ENCODE measurements around the gene ANKDD1A.

ANKDD1A gene

DNA sequence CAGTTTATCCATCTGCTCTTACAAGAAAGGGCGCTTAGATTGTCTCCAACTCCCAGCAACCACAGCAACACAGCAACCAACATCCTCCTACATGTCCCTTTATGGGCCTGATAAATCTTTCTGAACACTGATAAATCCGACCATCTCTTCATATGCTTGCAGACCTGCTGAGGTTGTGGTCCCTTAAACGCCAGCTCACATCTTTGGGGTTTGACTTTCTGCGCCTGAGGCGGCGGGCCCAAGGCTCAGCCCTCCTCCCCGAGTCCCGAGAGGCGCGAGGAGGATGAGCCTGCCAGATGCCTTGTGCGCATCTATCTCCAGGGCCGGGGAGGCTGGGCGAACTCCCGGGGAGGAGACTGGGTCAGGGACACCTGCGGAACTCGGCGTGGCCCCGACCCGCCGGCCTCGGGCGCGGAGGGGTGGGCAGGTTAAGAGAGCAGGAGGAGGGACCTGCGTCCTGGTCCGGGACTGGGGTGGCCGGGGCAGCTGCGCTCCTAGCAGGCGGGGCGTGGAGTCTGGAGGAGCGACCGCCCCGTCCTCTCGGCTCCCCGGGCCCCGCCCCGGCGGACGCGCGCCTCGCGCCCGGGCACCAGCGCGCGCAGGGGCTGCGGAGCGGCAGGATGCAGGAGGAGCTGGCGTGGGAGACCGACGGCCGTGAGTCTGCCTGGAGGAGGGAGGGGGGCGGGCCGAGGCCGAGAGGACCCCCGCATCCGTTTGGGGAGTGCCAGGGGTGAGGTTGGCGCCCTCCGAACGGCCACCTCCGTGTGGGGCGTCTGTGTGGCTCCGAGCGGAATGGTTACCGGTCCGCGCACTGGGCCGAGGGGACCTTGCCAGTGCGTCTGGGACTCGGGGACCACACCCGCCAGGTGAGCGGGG, at the start of gene ANKDD1A:
ANKDD1A (plus strand) TSS at position 592 of the 876 bp plus-strand sequence; CDS start at position 621, 29 bp downstream.
- in situ Hi-C loops (cut with MboI; ENCODE audit: low sequenced_read_pairs), result no loop called here

DNA sequence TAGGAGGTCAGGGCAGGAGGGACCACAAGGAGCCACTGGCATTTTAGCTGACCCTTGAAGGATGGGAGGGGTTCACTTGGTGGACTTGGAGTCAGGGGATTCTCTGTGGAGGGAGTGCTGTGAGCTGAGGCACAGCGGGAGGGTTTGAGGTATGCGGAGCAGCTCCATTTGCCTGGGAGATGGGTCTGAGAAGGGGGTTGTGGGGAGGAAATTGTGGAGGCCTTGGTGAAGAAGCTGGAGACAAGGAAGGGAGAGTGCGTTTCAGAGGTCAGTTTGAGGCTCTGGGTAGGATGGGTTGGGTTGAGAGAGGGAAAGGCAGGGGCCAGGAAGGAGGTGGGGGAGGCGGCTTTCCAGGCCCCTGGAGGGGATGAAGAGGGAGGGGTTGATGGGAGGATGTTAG, 49.7 kb upstream of the ANKDD1A start:
- in situ Hi-C loops (cut with MboI; ENCODE audit: low sequenced_read_pairs), result no loop called here

DNA sequence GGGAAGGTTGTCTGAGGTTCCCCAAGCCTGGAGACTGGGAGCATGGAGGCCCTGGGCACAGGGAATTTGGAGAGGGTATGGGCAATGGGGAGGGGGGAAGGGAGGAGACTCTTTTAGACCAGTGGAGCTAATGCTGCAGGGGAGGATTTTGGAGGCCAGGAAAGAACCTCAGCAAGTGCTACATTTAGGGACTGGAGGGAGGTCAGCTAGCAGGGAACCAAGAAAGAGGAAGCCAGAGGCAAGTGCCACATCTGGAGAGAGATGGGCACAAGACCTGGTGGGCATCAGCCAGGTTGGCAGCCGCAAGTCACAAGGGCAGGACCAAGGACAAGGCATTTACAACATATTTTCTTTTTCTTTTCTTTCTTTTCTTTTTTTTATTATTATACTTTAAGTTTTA, 49.3 kb upstream of the ANKDD1A start:
- in situ Hi-C loops (cut with MboI; ENCODE audit: low sequenced_read_pairs), result no loop called here

- in situ Hi-C loops (cut with MboI; ENCODE audit: low sequenced_read_pairs), result no loop called here
Measured at GRCh38 chr15:64864068-64864467, 47.6 kb upstream of the ANKDD1A start.

GRCh38 chr15:64865126-64865997, 46.3 kb upstream of the ANKDD1A start:
- in situ Hi-C loops (cut with MboI; ENCODE audit: low sequenced_read_pairs), result no loop called here

- in situ Hi-C loops (cut with MboI; ENCODE audit: low sequenced_read_pairs), result no loop called here
Measured at GRCh38 chr15:64865998-64866520, 45.6 kb upstream of the ANKDD1A start.

- in situ Hi-C loops (cut with MboI; ENCODE audit: low sequenced_read_pairs), result no loop called here
Measured at GRCh38 chr15:64869501-64869900, 42.2 kb upstream of the ANKDD1A start.

DNA sequence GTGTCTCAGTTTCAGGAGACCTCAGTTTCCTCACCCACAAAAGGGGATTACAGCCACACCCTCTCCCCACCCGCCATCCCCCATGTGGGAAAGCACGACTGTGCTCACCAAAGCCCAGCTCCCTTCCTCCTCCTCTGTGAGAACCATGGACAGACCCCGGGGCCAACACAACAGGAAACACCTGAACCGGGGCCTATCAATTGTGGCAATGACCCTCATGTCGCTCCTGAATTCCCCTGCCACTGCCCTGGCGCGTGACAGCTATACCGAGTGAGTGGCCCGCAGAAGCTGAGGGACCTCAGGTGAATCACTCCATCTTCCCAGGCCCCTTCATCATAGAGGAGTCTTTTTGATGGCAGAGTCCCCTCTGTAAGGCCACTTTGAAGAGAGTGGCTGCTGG, 41.3 kb upstream of the ANKDD1A start:
- in situ Hi-C loops (cut with MboI; ENCODE audit: low sequenced_read_pairs), result no loop called here

DNA sequence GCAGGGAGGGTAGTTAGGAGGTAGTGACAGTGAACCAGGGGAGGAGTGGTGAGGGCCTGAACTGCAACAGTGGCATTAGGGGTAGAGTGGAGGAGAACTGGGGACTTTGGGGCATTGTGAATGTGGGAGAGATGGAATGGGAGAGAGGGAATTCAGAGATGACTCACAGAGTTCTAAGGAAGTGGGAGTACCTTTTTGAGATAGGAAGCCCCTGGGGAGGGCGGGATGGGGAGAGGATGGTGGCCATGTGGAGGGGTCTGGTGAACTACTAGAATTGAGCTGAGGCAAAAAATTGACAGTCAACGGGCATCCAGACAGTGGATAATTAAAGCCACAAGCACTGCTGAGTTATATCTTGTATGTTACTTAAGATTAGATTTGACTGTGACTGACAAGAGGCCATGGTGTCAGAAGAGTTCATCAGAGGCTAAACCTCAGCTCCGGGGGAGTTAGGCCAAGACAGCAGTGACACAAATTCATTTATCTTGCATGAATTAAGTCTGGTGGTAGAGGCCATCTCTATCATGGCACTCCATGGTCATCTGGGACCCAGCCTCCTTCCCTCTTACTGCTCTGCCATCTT, 36.0 kb upstream of the ANKDD1A start:
- in situ Hi-C loops (cut with MboI; ENCODE audit: low sequenced_read_pairs), result no loop called here

GRCh38 chr15:64877435-64877834, 34.3 kb upstream of the ANKDD1A start:
- in situ Hi-C loops (cut with MboI; ENCODE audit: low sequenced_read_pairs), result no loop called here

GRCh38 chr15:64878705-64879104, 33.0 kb upstream of the ANKDD1A start:
- in situ Hi-C loops (cut with MboI; ENCODE audit: low sequenced_read_pairs), result no loop called here

- in situ Hi-C loops (cut with MboI; ENCODE audit: low sequenced_read_pairs), result no loop called here
Measured at GRCh38 chr15:64883100-64883581, 28.6 kb upstream of the ANKDD1A start.

- in situ Hi-C loops (cut with MboI; ENCODE audit: low sequenced_read_pairs), result no loop called here
Measured at GRCh38 chr15:64883997-64884511, 27.6 kb upstream of the ANKDD1A start.

- in situ Hi-C loops (cut with MboI; ENCODE audit: low sequenced_read_pairs), result no loop called here
Measured at GRCh38 chr15:64884679-64885078, 27.0 kb upstream of the ANKDD1A start.

- in situ Hi-C loops (cut with MboI; ENCODE audit: low sequenced_read_pairs), result no loop called here
Measured at GRCh38 chr15:64888336-64888735, 23.4 kb upstream of the ANKDD1A start.

GRCh38 chr15:64891561-64891960, 20.1 kb upstream of the ANKDD1A start:
- in situ Hi-C loops (cut with MboI; ENCODE audit: low sequenced_read_pairs), result no loop called here

DNA sequence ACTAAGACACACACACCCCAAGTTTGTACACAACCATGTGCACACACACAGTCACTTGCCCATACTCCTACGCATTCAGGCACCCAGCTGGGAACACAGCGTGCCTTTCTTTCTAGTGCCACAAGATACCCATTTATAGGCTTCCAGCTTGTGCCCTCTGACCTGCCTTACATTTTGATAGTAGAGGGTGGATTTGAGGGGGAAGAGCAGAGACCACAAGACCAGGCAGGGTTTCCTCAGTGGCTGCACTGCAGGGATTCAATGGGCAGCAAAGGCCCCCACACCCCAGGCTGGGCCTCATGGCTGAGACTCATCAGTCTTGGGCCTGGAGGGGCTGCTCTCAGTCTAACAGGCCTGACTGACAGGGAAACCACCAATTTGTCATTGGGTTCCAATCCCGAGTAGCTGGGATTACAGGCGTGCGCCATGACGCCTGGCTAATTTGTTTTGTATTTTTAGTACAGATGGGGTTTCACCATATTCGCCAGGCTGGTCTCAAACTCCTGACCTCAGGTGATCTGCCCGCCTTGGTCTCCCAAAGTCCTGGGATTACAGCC, 18.8 kb upstream of the ANKDD1A start:
- in situ Hi-C loops (cut with MboI; ENCODE audit: low sequenced_read_pairs), result no loop called here

DNA sequence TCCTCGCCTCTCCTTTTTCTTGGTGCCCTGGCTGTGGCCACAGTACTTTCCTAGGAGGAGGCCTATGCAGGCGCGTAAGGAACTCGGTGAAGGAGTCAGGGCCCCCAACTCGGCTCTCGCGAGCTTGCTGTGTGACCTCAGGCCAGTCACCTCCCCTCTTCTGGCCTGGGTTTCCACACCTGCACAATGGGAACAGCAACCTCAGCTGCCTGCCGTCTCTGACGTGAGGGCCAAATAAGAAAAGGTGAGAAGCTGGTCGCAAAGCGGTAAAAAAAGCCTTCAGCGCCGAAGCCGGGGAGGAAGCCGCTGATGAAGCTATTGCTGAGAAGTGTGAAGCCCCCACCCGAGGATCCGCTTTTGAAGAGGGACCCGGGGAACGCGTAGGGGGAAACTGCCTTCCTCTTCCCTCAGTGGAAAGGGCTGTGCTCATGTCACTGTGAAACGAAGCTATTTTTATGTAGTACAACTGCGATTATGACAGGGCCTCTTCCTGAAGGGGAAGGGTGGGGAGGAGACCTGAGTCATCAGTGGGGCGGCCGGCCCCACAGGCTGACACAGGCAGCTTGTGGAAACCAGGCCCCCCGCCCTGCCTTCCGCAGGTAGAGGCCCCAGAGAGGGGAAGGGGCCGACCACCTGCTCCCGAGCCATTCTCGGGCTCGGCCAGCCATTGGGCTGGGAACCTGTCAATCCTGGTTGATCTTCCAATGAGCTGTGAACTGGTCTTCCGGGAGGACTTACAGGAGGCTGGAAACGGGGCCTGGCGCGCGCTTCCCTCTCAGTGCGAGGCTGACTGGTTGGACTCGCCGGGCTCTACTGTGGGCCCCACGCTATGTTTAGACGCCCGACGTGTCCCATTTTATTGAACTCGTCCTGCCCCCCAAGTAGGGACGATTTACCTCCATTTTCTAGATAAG, 18.0 kb upstream of the ANKDD1A start:
- in situ Hi-C loops (cut with MboI; ENCODE audit: low sequenced_read_pairs), result no loop called here

- in situ Hi-C loops (cut with MboI; ENCODE audit: low sequenced_read_pairs), result no loop called here
Measured at GRCh38 chr15:64894395-64895056, 17.2 kb upstream of the ANKDD1A start.

All from hTERT RPE-1 (cell line).